A673 (cell line): ENCODE data around the gene ZG16.

Experiments used
- EZH2 ChIP-seq: fragments of 200-600 bp; sonication (generic); IDR thresholded peaks from 2 replicates; pipeline ENCODE4 v1.6.1; 2017; ENCODE audit warnings: borderline replicate concordance, low read depth, mild to moderate bottlenecking, mixed read lengths, antibody characterized with exemption, low read length; ENCODE audit not compliant: poor library complexity, severe bottlenecking
- TF ChIP-seq, protein P1 (sequence below): fragments of 300-800, 200-600 bp; sonication (generic); conservative IDR thresholded peaks from 2 replicates; pipeline ENCODE4 v1.5.1; 2017; ENCODE audit warnings: low read depth, mild to moderate bottlenecking, antibody characterized with exemption, low read length, moderate library complexity, mixed read lengths

DNA sequence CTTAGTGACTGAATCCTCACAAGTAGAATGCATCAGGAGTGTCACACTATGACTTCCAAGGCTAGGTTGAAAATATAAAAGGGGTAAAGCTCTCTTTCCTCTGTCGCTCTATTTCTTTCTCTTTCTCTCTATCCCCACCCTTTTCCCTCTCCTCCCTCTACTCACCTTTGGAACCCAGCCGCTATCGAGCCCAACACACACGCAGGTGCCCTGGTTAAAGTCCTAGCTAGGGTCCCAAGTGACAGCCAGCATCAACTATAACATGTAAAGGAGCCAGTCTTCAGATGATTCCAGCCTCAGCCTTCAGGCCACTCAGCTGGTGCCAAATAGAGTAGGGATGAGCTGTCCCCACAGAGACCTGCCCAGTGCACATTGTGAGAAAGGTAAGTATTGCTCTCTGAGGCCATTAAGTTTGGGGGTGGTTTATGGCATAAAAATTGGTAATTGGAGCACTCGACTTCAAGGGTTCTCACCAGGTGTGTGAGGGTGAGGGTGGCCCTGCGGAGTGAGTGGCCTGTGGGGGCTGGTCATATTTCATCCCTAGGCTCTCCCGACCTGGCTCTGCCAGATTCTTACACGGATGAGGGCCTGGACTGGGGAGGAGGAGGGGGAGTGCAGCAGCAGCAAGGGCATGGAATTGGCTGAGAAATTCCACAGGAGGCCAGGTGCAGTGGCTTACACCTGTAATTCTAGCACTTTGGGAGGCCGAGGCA lies 17.3 kb upstream of the ZG16 start:
- no peak for TF ChIP-seq EZH2
- TF ChIP-seq, protein P1, sequence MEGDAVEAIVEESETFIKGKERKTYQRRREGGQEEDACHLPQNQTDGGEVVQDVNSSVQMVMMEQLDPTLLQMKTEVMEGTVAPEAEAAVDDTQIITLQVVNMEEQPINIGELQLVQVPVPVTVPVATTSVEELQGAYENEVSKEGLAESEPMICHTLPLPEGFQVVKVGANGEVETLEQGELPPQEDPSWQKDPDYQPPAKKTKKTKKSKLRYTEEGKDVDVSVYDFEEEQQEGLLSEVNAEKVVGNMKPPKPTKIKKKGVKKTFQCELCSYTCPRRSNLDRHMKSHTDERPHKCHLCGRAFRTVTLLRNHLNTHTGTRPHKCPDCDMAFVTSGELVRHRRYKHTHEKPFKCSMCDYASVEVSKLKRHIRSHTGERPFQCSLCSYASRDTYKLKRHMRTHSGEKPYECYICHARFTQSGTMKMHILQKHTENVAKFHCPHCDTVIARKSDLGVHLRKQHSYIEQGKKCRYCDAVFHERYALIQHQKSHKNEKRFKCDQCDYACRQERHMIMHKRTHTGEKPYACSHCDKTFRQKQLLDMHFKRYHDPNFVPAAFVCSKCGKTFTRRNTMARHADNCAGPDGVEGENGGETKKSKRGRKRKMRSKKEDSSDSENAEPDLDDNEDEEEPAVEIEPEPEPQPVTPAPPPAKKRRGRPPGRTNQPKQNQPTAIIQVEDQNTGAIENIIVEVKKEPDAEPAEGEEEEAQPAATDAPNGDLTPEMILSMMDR: no peak
